Measurements from ENCODE around the gene TAAR5.
"Not testable (repeated sequence)": the region's sequence is repeated elsewhere in the genome, so short reads cannot be mapped to it uniquely, and the experiment has no call there.

TAAR5 gene

GRCh38 chr6:132589454-132589853, at the start of gene TAAR5:
TSS of gene TAAR5 (minus strand) at chr6:132589741. CDS start at chr6:132589686, 55 bp downstream.
- DNase-seq (ENCODE audit: low read depth in 4 of 4, low spot score in 1 of 4) = no peak

GRCh38 chr6:132637135-132637534, 47.6 kb upstream of the TAAR5 start:
- not testable (repeated sequence) for DNase-seq (ENCODE audit: low read depth in 4 of 4, low spot score in 1 of 4)

GRCh38 chr6:132635906-132636305, 46.4 kb upstream of the TAAR5 start:
- not testable (repeated sequence) for DNase-seq (ENCODE audit: low read depth in 4 of 4, low spot score in 1 of 4)

GRCh38 chr6:132635288-132635687, 45.7 kb upstream of the TAAR5 start:
- not testable (repeated sequence) for DNase-seq (ENCODE audit: low read depth in 4 of 4, low spot score in 1 of 4)

- no peak for DNase-seq (ENCODE audit: low read depth in 4 of 4, low spot score in 1 of 4)
Observed at GRCh38 chr6:132634796-132635195, 45.3 kb upstream of the TAAR5 start.

GRCh38 chr6:132633362-132633761, 43.8 kb upstream of the TAAR5 start:
- no peak for DNase-seq (ENCODE audit: low read depth in 4 of 4, low spot score in 1 of 4)

GRCh38 chr6:132624175-132624574, 34.6 kb upstream of the TAAR5 start, which contains the start of gene TAAR2:
TSS of gene TAAR2 (minus strand) at chr6:132624275. CDS start at chr6:132624275, 0 bp downstream.
- DNase-seq (ENCODE audit: low read depth in 4 of 4, low spot score in 1 of 4) = no peak

GRCh38 chr6:132623106-132623845, 33.7 kb upstream of the TAAR5 start:
- no peak for DNase-seq (ENCODE audit: low read depth in 4 of 4, low spot score in 1 of 4)

- no peak for DNase-seq (ENCODE audit: low read depth in 4 of 4, low spot score in 1 of 4)
Observed at GRCh38 chr6:132616677-132617076, 27.1 kb upstream of the TAAR5 start.

- no peak for DNase-seq (ENCODE audit: low read depth in 4 of 4, low spot score in 1 of 4)
Observed at GRCh38 chr6:132614554-132614953, 25.0 kb upstream of the TAAR5 start.

- no peak for DNase-seq (ENCODE audit: low read depth in 4 of 4, low spot score in 1 of 4)
Observed at GRCh38 chr6:132612449-132613108, 23.0 kb upstream of the TAAR5 start.

- DNase-seq (ENCODE audit: low read depth in 4 of 4, low spot score in 1 of 4) = no peak
Observed at GRCh38 chr6:132611616-132612015, 22.1 kb upstream of the TAAR5 start.

- no peak for DNase-seq (ENCODE audit: low read depth in 4 of 4, low spot score in 1 of 4)
Observed at GRCh38 chr6:132607544-132608233, 18.1 kb upstream of the TAAR5 start.

- no peak for DNase-seq (ENCODE audit: low read depth in 4 of 4, low spot score in 1 of 4)
Observed at GRCh38 chr6:132604635-132605152, 15.2 kb upstream of the TAAR5 start.

GRCh38 chr6:132600900-132601299, 11.4 kb upstream of the TAAR5 start:
- DNase-seq (ENCODE audit: low read depth in 4 of 4, low spot score in 1 of 4) = not testable (repeated sequence)

GRCh38 chr6:132598473-132598872, 8.9 kb upstream of the TAAR5 start:
- no peak for DNase-seq (ENCODE audit: low read depth in 4 of 4, low spot score in 1 of 4)

GRCh38 chr6:132596201-132596600, 6.7 kb upstream of the TAAR5 start:
- DNase-seq (ENCODE audit: low read depth in 4 of 4, low spot score in 1 of 4) = no peak

- no peak for DNase-seq (ENCODE audit: low read depth in 4 of 4, low spot score in 1 of 4)
Observed at GRCh38 chr6:132592855-132593254, 3.3 kb upstream of the TAAR5 start.

- no peak for DNase-seq (ENCODE audit: low read depth in 4 of 4, low spot score in 1 of 4)
Observed at GRCh38 chr6:132590362-132590761, 821 bp upstream of the TAAR5 start.

- DNase-seq (ENCODE audit: low read depth in 4 of 4, low spot score in 1 of 4) = no peak
Observed at GRCh38 chr6:132587424-132587823, 2.1 kb downstream of the TAAR5 start.

GRCh38 chr6:132584698-132585097, 4.8 kb downstream of the TAAR5 start:
- no peak for DNase-seq (ENCODE audit: low read depth in 4 of 4, low spot score in 1 of 4)

- DNase-seq (ENCODE audit: low read depth in 4 of 4, low spot score in 1 of 4) = no peak
Observed at GRCh38 chr6:132571774-132572173, 17.8 kb downstream of the TAAR5 start.
